Gastroesophageal sphincter (tissue), 4 donors: ENCODE data around the gene ANKS1B. TPM values are rescaled to one million over a fixed set of nuclear protein-coding genes. Genes with fewer than 3 reads are reported as not detected.

Experiments
- ATAC-seq: fragments of 150-250 bp; one replicate; pipeline ENCODE4 v1.9.1; 2016; ENCODE audit warnings: mild to moderate bottlenecking, moderate library complexity
- H3K27ac ChIP-seq, 4 donors: fragments of 200-600 bp; sonication (generic) in 3 of 4; 1 replicate in 3 of 4; 2 replicates in 1 of 4; pipeline ENCODE4 v1.5.1; 2016 to 2019
- H3K27me3 ChIP-seq: fragments of 200-600 bp; sonication (generic); one replicate; pipeline ENCODE4 v1.5.1; 2019
- H3K36me3 ChIP-seq, 2 donors: fragments of 200-600 bp; sonication (generic); one replicate each; pipeline ENCODE4 v1.5.1; 2019; ENCODE audit warnings: control low read depth in 1 of 2
- H3K4me1 ChIP-seq, 3 donors: fragments of 200-600 bp; sonication (generic); 1 replicate in 2 of 3; 2 replicates in 1 of 3; pipeline ENCODE4 v1.5.1; 2016 to 2019; ENCODE audit warnings: control low read depth in 2 of 3
- H3K4me3 ChIP-seq, 2 donors: fragments of 200-600 bp; sonication (generic); one replicate each; pipeline ENCODE4 v1.5.1; 2019; ENCODE audit warnings: mild to moderate bottlenecking in 1 of 2, moderate library complexity in 1 of 2
- H3K9me3 ChIP-seq, 3 donors: fragments of 200-600 bp; sonication (generic); one replicate each; pipeline ENCODE4 v1.5.1; 2017 to 2019; ENCODE audit warnings: control low read depth in 2 of 3
- CTCF ChIP-seq, 4 experiments: fragments of 200-600 bp in 2 of 4; fragments of 450-650 bp in 2 of 4; sonication (generic) in 1 of 4; IDR thresholded peaks; one replicate each; pipeline ENCODE4 v1.5.1; 2017 to 2019; ENCODE audit warnings: antibody characterized with exemption in 4 of 4, mild to moderate bottlenecking in 2 of 4, moderate library complexity in 2 of 4
- EP300 ChIP-seq: sonication (generic); formaldehyde crosslinking; IDR thresholded peaks from one replicate; pipeline ENCODE4 v1.6.1; 2017; ENCODE audit warnings: antibody characterized with exemption, mild to moderate bottlenecking
- POLR2A ChIP-seq, 2 donors: fragments of 450-650 bp; IDR thresholded peaks; one replicate each; pipeline ENCODE4 v1.6.1; 2017; ENCODE audit warnings: antibody characterized with exemption in 2 of 2, mild to moderate bottlenecking in 2 of 2, moderate library complexity in 1 of 2
- POLR2AphosphoS5 ChIP-seq: sonication (generic); formaldehyde crosslinking; IDR thresholded peaks from one replicate; pipeline ENCODE4 v1.6.1; 2017; ENCODE audit warnings: antibody characterized with exemption
- WGBS, 2 donors: methylation state at CpG; one replicate each; pipeline ENCODE4 v1.1.5; 2018; ENCODE audit warnings: low coverage in 1 of 2; 5-methylcytosine and 5-hydroxymethylcytosine counted together
- total RNA-seq, 4 donors: library from RNA; depleted of rRNA; stranded (reverse); fragments of >200 nt; gene quantifications; one replicate each; pipeline ENCODE4 v1.1.0, GENCODE V29; 2016

Gene ANKS1B
- total RNA-seq, 4 donors from 2014 or later: 9.9 to 31.1 (median 21.4) TPM

- Histone ChIP-seq H3K36me3 (no peaks in the 10 kb centered on the region), H3K9me3 (no peaks in the 10 kb centered on the region), H3K4me1 (no peaks in the 10 kb centered on the region), H3K27ac (no peak overlapping the region), H3K27me3 (no peaks in the 10 kb centered on the region), H3K4me3 (no peak overlapping the region)
- WGBS, 2 donors: 43 to 47% methylated on average over 6 of the region's 6 CpGs
- ATAC-seq: no peak
- TF ChIP-seq CTCF (IDR thresholded peaks at IDR 0.05) (no peak), POLR2AphosphoS5 (no peak), EP300 (no peak), POLR2A (IDR thresholded peaks at IDR 0.05) (no peak)
These were observed 1170.5 kb downstream of the ANKS1B start for GRCh38 chr12:98814254-98814653.

DNA sequence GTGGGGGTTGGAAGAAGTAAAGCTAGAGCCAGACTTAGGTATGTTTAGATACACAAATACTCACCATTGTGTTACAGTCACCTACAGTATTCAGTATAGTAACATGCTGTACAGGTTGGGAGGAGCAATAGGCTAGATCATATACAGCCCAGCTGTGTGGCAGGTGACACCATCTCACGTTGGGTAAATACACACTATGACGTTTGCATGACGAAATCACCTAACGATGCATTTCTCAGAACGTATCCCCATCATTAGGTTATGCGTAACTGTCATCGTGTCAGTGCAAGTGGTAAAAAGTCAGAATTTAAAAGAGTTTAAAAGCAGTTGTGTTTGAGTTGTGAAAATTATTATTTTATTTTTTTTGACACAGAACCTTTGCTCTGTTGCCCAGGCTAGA is 1172.5 kb downstream of the ANKS1B start:
- Histone ChIP-seq H3K27me3 (no peaks in the 10 kb centered on the region), H3K4me3 (no peak overlapping the region), H3K36me3 (no peaks in the 10 kb centered on the region), H3K27ac (no peak overlapping the region), H3K4me1 (no peaks in the 10 kb centered on the region), H3K9me3 (no peaks in the 10 kb centered on the region)
- no peak for ATAC-seq
- 87 to 93% methylated on average over 5 to 7 of the region's 7 CpGs for WGBS, 2 donors
- TF ChIP-seq POLR2AphosphoS5: no peak
- TF ChIP-seq EP300: no peak
- TF ChIP-seq POLR2A (IDR thresholded peaks at IDR 0.05): no peak
- no peak for TF ChIP-seq CTCF (IDR thresholded peaks at IDR 0.05)

DNA sequence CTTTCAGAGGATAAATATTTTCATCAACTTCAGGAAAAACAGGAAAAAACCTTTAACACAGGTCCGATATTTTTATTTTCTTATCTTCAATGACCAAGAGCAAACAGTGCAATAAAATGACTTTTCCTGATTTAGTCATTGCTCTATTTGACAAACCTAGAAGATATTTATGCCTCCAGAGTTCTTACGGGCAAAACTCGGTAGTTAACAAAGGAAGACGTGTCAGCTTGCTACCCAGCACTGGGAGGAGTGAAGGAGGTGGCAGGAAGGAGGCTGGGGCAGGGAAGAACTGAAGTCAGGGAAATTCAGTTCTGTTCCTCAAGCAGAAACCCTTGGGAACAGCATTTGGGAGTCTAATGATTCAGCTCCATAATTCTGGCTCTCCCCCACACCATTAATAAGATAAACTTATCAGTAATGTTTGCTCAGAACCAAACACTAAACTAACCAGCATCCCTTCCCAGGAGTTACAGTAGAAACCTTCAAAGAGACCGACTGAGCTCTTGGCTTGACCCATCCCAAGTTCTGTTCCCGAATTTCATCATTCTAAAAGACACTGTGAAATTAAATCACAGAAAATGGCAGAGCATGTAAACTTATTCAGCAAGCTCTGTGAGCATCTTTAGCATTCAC is 1176.4 kb downstream of the ANKS1B start:
- 49 to 71% methylated on average over 6 of the region's 6 CpGs for WGBS, 2 donors
- no peak overlapping the region for H3K27ac ChIP-seq
- no peak overlapping the region for H3K4me3 ChIP-seq
- no peaks in the 10 kb centered on the region for H3K27me3 ChIP-seq
- H3K36me3 ChIP-seq: no peaks in the 10 kb centered on the region
- H3K9me3 ChIP-seq: no peaks in the 10 kb centered on the region
- H3K4me1 ChIP-seq: no peaks in the 10 kb centered on the region
- TF ChIP-seq POLR2AphosphoS5 (no peak), CTCF (IDR thresholded peaks at IDR 0.05) (no peak), POLR2A (IDR thresholded peaks at IDR 0.05) (no peak), EP300 (no peak)
- ATAC-seq: no peak

DNA sequence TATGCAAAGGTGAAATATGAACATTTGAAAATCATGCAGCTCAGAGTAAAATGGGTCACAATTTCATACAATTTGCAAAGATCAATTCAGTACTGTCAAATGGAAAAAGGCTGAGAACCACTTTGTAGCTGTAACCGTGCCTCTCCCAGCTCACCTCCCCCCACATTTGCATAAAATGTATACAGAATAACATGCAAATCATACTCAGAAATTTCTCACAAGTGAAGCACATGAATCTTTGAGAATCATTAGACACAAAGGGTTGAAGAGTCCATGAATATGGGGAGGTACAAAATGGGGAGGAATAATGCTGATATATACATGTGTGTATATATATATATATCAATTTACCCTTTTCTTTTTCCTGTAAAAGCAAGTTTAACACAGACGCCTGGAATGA is 1177.5 kb downstream of the ANKS1B start:
- H3K9me3 ChIP-seq: no peaks in the 10 kb centered on the region
- TF ChIP-seq EP300: no peak
- no peak for TF ChIP-seq POLR2AphosphoS5
- TF ChIP-seq CTCF (IDR thresholded peaks at IDR 0.05): no peak
- no peak for TF ChIP-seq POLR2A (IDR thresholded peaks at IDR 0.05)
- H3K36me3 ChIP-seq: no peaks in the 10 kb centered on the region
- no peaks in the 10 kb centered on the region for H3K4me1 ChIP-seq
- H3K27me3 ChIP-seq: no peaks in the 10 kb centered on the region
- no peak for ATAC-seq
- 69 to 87% methylated on average over 1 to 2 of the region's 2 CpGs for WGBS, 2 donors
- no peak overlapping the region for H3K4me3 ChIP-seq
- no peak overlapping the region for H3K27ac ChIP-seq

DNA sequence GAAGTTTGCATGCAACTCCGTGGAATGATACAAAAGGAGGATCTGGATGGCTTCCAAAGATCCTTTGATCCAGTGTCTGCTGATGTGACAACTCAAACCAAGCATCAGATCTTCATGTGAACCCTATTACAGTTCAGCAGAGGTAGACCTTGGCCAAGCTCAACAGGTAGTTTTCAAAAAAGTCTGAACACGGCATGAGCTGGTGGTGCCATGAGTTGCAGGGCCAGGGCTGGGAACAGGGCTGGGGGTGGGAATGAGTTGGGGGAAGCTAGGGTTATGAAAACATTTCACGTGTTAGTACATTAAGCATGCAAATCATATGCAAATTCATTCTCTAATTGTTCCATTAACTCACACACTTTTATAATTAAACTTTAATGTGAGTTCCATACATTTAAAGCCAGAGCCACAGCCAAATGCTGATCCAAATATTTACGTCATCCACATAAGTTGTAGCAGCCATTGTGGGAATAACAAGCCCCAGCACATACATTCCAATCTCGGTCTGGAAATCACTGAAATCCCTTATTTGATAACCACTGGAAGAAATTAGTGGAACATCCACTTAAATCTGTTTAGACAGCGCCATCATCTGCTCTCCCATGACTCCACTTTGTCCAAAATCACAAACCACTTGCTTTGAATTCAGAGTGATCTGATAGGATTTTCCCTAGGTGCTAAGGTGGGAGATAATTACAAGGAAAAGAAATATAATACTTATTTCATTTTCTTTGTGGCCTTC is 1181.1 kb downstream of the ANKS1B start:
- H3K36me3 ChIP-seq: no peaks in the 10 kb centered on the region
- TF ChIP-seq POLR2AphosphoS5 (no peak), EP300 (no peak), CTCF (IDR thresholded peaks at IDR 0.05) (no peak), POLR2A (IDR thresholded peaks at IDR 0.05) (no peak)
- 82 to 84% methylated on average over 6 of the region's 6 CpGs for WGBS, 2 donors
- no peak overlapping the region for H3K27ac ChIP-seq
- no peaks in the 10 kb centered on the region for H3K9me3 ChIP-seq
- no peaks in the 10 kb centered on the region for H3K27me3 ChIP-seq
- no peak for ATAC-seq
- no peak overlapping the region for H3K4me3 ChIP-seq
- no peaks in the 10 kb centered on the region for H3K4me1 ChIP-seq
